H1 (cell line): Measurements from ENCODE around the gene KIF26B. TPM values are rescaled to one million over a fixed set of nuclear protein-coding genes. Genes with fewer than 3 reads are reported as not detected.
A peak's percentile ranks its signal among the peaks of the same experiment; 100 is the strongest.

Experiments used
- CTCF ChIA-PET: fragments of 300-600 bp; sonication (Branson Sonifier 250); formaldehyde crosslinking; loops from one replicate; lab custom pipeline; 2021; ENCODE audit not compliant: partially characterized antibody; lab: Charles Lee
- POLR2A ChIA-PET: fragments of 300-600 bp; sonication (Branson Sonifier 250); formaldehyde crosslinking; loops from one replicate; lab custom pipeline; 2021; ENCODE audit warnings: inconsistent platforms; ENCODE audit not compliant: partially characterized antibody; lab: Charles Lee
- DNase-seq, 2 experiments: peaks; one replicate each; pipeline versions ENCODE4 v3.0.0 to v3.0.0-alpha.2; 2010 to 2022; ENCODE audit warnings: low spot score in 2 of 2, low read depth in 1 of 2, mixed read lengths in 1 of 2
- FAIRE-seq: peaks from 2 replicates; lab custom pipeline; 2011; peaks lifted over from hg19 to GRCh38; lab: Jason Lieb, UNC
- H2AFZ ChIP-seq: 2 replicates; pipeline ENCODE4 v1.8.1; 2012; ENCODE audit warnings: low read length, inconsistent platforms
- H2AK5ac ChIP-seq: 2 replicates; pipeline ENCODE4 v1.6.1; 2013; ENCODE audit warnings: low read depth, low read length
- H2BK120ac ChIP-seq: replicated peaks from 2 replicates; pipeline ENCODE3; 2013; ENCODE audit warnings: low read depth, low read length, inconsistent platforms
- H2BK12ac ChIP-seq: 2 replicates; pipeline ENCODE4 v1.6.1; 2013; ENCODE audit warnings: low read depth, low read length
- H2BK15ac ChIP-seq: 2 replicates; pipeline ENCODE4 v1.6.1; 2013; ENCODE audit warnings: low read length
- H2BK20ac ChIP-seq: 2 replicates; pipeline ENCODE4 v1.6.1; 2013; ENCODE audit warnings: low read length
- H2BK5ac ChIP-seq: 2 replicates; pipeline ENCODE4 v1.6.1; 2013; ENCODE audit warnings: low read depth, low read length
- H3K14ac ChIP-seq: 2 replicates; pipeline ENCODE4 v1.6.1; 2013; ENCODE audit warnings: inconsistent platforms; ENCODE audit not compliant: insufficient read length
- H3K18ac ChIP-seq: 2 replicates; pipeline ENCODE4 v1.6.1; 2013; ENCODE audit warnings: low read length; ENCODE audit errors: extremely low read depth
- H3K23ac ChIP-seq: 2 replicates; pipeline ENCODE4 v1.6.1; 2013; ENCODE audit warnings: inconsistent platforms; ENCODE audit not compliant: insufficient read length
- H3K23me2 ChIP-seq: 2 replicates; pipeline ENCODE4 v1.6.1; 2013; ENCODE audit warnings: low read depth, low read length
- H3K27ac ChIP-seq: 2 replicates; pipeline ENCODE4 v1.6.1; 2011; ENCODE audit warnings: low read depth, low read length, inconsistent platforms
- H3K27me3 ChIP-seq, 4 experiments: replicated peaks in 1 of 4; 1 replicate in 1 of 4; 2 replicates in 3 of 4; pipeline versions ENCODE4 v1.6.1 to v1.8.1; 2011 to 2013; ENCODE audit warnings: low read length in 3 of 4, mild to moderate bottlenecking in 3 of 4, inconsistent platforms in 2 of 4, mixed read lengths in 2 of 4, moderate library complexity in 1 of 4; ENCODE audit not compliant: control insufficient read depth in 3 of 4, insufficient read depth in 3 of 4; ENCODE audit errors: extremely low read depth in 1 of 4
- H3K36me3 ChIP-seq, 4 experiments: 2 replicates each; pipeline versions ENCODE4 v1.6.1 to v1.8.1; 2011 to 2013; ENCODE audit warnings: mild to moderate bottlenecking in 4 of 4, low read length in 3 of 4, moderate library complexity in 2 of 4, control low read depth in 1 of 4, inconsistent platforms in 1 of 4; ENCODE audit not compliant: insufficient read depth in 4 of 4, control insufficient read depth in 2 of 4
- H3K4ac ChIP-seq: replicated peaks from 2 replicates; pipeline ENCODE3; 2013; ENCODE audit warnings: low read length, low read depth, mixed read lengths, inconsistent platforms; ENCODE audit not compliant: insufficient read length
- H3K4me1 ChIP-seq, 4 experiments: replicated peaks in 1 of 4; 1 replicate in 1 of 4; 2 replicates in 3 of 4; pipeline versions ENCODE4 v1.6.1 to v1.8.1; 2011 to 2013; ENCODE audit warnings: low read length in 3 of 4, inconsistent platforms in 2 of 4, mixed read lengths in 1 of 4; ENCODE audit not compliant: insufficient read depth in 4 of 4, control insufficient read depth in 3 of 4
- H3K4me2 ChIP-seq, 2 experiments: 2 replicates each; pipeline versions ENCODE4 v1.6.1 to v1.8.1; 2011 to 2013; ENCODE audit warnings: low read depth in 2 of 2, low read length in 2 of 2, control low read depth in 1 of 2, inconsistent platforms in 1 of 2, mild to moderate bottlenecking in 1 of 2; ENCODE audit not compliant: insufficient read depth in 1 of 2
- H3K4me3 ChIP-seq, 4 experiments: fragments of 200-600, 300-600 bp in 1 of 4; sonication (generic), shearing (Covaris generic), sonication (Bioruptor Twin) in 1 of 4; 2 replicates each; pipeline versions ENCODE4 v1.5.1 to v1.8.1; 2011 to 2016; ENCODE audit warnings: low read length in 4 of 4, low read depth in 3 of 4, control low read depth in 2 of 4, inconsistent platforms in 2 of 4, mild to moderate bottlenecking in 2 of 4, mixed read lengths in 1 of 4, moderate library complexity in 1 of 4; ENCODE audit not compliant: insufficient read depth in 2 of 4; ENCODE audit errors: extremely low read depth in 1 of 4
- H3K56ac ChIP-seq: replicated peaks from 2 replicates; pipeline ENCODE3; 2013; ENCODE audit warnings: low read depth, mild to moderate bottlenecking, mixed read lengths, low read length, inconsistent platforms; ENCODE audit not compliant: insufficient read length
- H3K79me1 ChIP-seq: 2 replicates; pipeline ENCODE4 v1.6.1; 2013; ENCODE audit warnings: low read depth, low read length, control low read depth
- H3K79me2 ChIP-seq, 2 experiments: 2 replicates each; pipeline versions ENCODE4 v1.6.1 to v1.8.1; 2012 to 2013; ENCODE audit warnings: low read length in 2 of 2, mild to moderate bottlenecking in 2 of 2, inconsistent platforms in 1 of 2; ENCODE audit not compliant: insufficient read depth in 2 of 2, control insufficient read depth in 1 of 2
- H3K9ac ChIP-seq, 4 experiments: replicated peaks in 1 of 4; 1 replicate in 1 of 4; 2 replicates in 3 of 4; pipeline versions ENCODE4 v1.6.1 to v1.8.1; 2011 to 2013; ENCODE audit warnings: low read depth in 3 of 4, low read length in 3 of 4, control low read depth in 2 of 4, mild to moderate bottlenecking in 2 of 4, moderate library complexity in 2 of 4, inconsistent platforms in 1 of 4; ENCODE audit errors: extremely low read depth in 1 of 4
- H3K9me3 ChIP-seq, 2 experiments: 2 replicates each; pipeline versions ENCODE4 v1.6.1 to v1.8.1; 2012 to 2013; ENCODE audit warnings: mild to moderate bottlenecking in 2 of 2, moderate library complexity in 2 of 2, control low read depth in 1 of 2, inconsistent platforms in 1 of 2, low read depth in 1 of 2, low read length in 1 of 2, mixed read lengths in 1 of 2; ENCODE audit not compliant: insufficient read depth in 2 of 2
- H4K20me1 ChIP-seq, 2 experiments: replicated peaks in 1 of 2; 2 replicates each; pipeline versions ENCODE3 to v1.8.1; 2011 to 2013; ENCODE audit warnings: inconsistent platforms in 2 of 2, low read length in 2 of 2, mild to moderate bottlenecking in 1 of 2; ENCODE audit not compliant: insufficient read depth in 2 of 2, control insufficient read depth in 1 of 2
- H4K5ac ChIP-seq: 2 replicates; pipeline ENCODE4 v1.6.1; 2013; ENCODE audit warnings: low read length, low read depth, mixed read lengths, inconsistent platforms; ENCODE audit not compliant: insufficient read length
- H4K8ac ChIP-seq: 2 replicates; pipeline ENCODE4 v1.8.0; 2013; ENCODE audit warnings: mild to moderate bottlenecking, moderate library complexity, low read length, inconsistent platforms; ENCODE audit not compliant: insufficient read depth; ENCODE audit errors: extremely low read depth
- H4K91ac ChIP-seq: replicated peaks from 2 replicates; pipeline ENCODE3; 2013; ENCODE audit warnings: low read length, mixed read lengths, inconsistent platforms; ENCODE audit not compliant: insufficient read length
- ASH2L ChIP-seq: fragments of 200-600, 300-600 bp; sonication (generic); IDR thresholded peaks from one replicate; pipeline ENCODE4 v1.7.1; 2017; ENCODE audit warnings: low read length
- CHD2 ChIP-seq: IDR thresholded peaks from 2 replicates; pipeline ENCODE4 v1.6.1; 2012; ENCODE audit warnings: low read length, improper control_type of control experiment
- GTF2F1 ChIP-seq: IDR thresholded peaks from 2 replicates; pipeline ENCODE4 v1.6.1; 2012; ENCODE audit warnings: low read depth, low read length, improper control_type of control experiment, borderline replicate concordance
- RAD21 ChIP-seq, 2 experiments: IDR thresholded peaks in 1 of 2; conservative IDR thresholded peaks in 1 of 2; 2 replicates each; pipeline ENCODE4 v1.6.1; 2011; ENCODE audit warnings: low read depth in 2 of 2, low read length in 2 of 2, improper control_type of control experiment in 1 of 2, inconsistent platforms in 1 of 2, mild to moderate bottlenecking in 1 of 2, moderate library complexity in 1 of 2
- RFX5 ChIP-seq: IDR thresholded peaks from 2 replicates; pipeline ENCODE4 v1.6.1; 2011; ENCODE audit warnings: low read depth, low read length, improper control_type of control experiment, borderline replicate concordance
- SAP30 ChIP-seq: fragments of 300-600 bp; sonication (generic); IDR thresholded peaks from 2 replicates; pipeline ENCODE4 v1.7.1; 2012; ENCODE audit warnings: low read length, moderate library complexity, mild to moderate bottlenecking, inconsistent platforms; ENCODE audit not compliant: insufficient read depth, insufficient replicate concordance
- SIRT6 ChIP-seq: IDR thresholded peaks from one replicate; pipeline ENCODE4 v1.7.1; 2012; ENCODE audit warnings: low read length, inconsistent platforms
- SP2 ChIP-seq: IDR thresholded peaks from 2 replicates; pipeline ENCODE4 v1.6.1; 2012; ENCODE audit warnings: mild to moderate bottlenecking, low read length, inconsistent platforms
- TCF12 ChIP-seq: IDR thresholded peaks from 2 replicates; pipeline ENCODE4 v1.6.1; 2011; ENCODE audit warnings: low read depth, mild to moderate bottlenecking, low read length
- WGBS, 2 experiments: shearing (Covaris generic) in 1 of 2; methylation state at CpG; one replicate each; pipeline versions ENCODE4 v1.1.6 to v1.1.7; 2013 to 2015; ENCODE audit warnings: low lambda C conversion rate in 2 of 2, mixed read lengths in 2 of 2, inconsistent platforms in 1 of 2, low coverage in 1 of 2, missing lambda C conversion rate in 1 of 2; ENCODE audit not compliant: insufficient replicate concordance in 2 of 2, insufficient coverage in 1 of 2, insufficient read length in 1 of 2; ENCODE audit errors: extremely low coverage in 1 of 2, missing lambda C conversion rate in 1 of 2; 5-methylcytosine and 5-hydroxymethylcytosine counted together
- polyA plus RNA-seq, 7 experiments: library from polyadenylated mRNA; depleted of rRNA in 3 of 7; stranded (reverse) in 5 of 7; unstranded in 2 of 7; fragments of >200 nt in 5 of 7; fragments of 200-250 nt in 2 of 7; gene quantifications; 1 replicate in 5 of 7; 2 replicates in 1 of 7; 4 replicates in 1 of 7; pipeline versions ENCODE4 v1.2.1 to v1.2.3, GENCODE V29; 2011 to 2013; ENCODE audit warnings: missing spikeins in 2 of 7, mixed read lengths in 2 of 7
- total RNA-seq: library from RNA; stranded (reverse); fragmentation: NEBNext Ultra II Directional; extraction: Animal tissue kit (Norgen Biotek cat#: 25700); gene quantifications from 2 replicates; pipeline ENCODE4 v1.2.1, GENCODE V29; 2021

Gene KIF26B
- total and polyA plus RNA-seq, 2 of the 8 experiments (the other 6 are each of a cell fraction or from before 2014, with no cell fraction given): 0.06 to 0.28 TPM

DNA sequence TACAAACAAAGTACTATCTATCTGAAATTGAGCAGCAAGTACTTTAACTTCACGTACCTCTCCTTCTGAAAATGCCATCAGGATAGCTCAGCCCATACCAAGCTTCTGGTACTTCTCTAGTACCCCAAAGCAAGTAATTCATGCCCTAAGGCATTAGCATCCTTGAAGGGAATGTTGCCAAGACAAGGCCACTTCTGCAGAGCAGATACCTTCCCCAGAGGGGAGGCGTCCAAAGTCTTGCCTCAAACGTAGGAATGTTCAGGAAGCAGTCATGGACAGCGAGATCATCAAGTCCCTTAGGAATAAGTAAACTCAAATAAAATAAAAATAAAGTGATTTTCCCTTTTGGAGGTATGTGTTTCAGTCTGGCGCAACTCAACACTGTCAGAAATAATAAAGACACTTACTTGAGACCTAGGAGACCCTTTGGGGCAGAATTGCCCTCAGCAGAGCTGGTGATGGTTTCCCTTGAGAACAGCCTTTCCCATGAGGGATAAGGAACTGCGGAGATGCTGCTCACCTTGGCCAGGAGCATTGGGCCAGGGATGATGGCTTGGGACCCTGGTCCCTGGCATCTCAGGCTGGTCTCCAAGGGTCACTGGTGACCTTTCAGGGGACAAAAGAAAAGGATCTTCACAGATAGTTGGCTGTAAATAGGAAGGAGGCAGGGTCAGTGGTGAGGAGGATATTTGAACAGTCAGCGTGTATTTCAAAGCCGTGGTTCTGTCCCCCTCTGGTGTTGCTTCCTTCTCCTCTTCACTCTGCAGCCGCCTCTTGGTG, 522.9 kb downstream of the KIF26B start:
- Histone ChIP-seq H3K27ac (no peak overlapping the region), H2BK5ac (no peak overlapping the region), H3K18ac (no peak overlapping the region), H2BK15ac (no peak overlapping the region), H3K4me1 (no peaks in the 10 kb centered on the region), H3K27me3 (no peaks in the 10 kb centered on the region), H3K9me3 (no peaks in the 10 kb centered on the region), H3K4me3 (no peak overlapping the region)
- DNase-seq (no peak), FAIRE-seq (no peak)
- WGBS, 2 experiments: 93% methylated on average over 9 of the region's 9 CpGs; no CpG with 5 or more reads in 1 of the 2 experiments
- TF ChIP-seq ASH2L: no peak
- TF ChIP-seq RFX5: no peak
- TF ChIP-seq CHD2: no peak
- TF ChIP-seq SIRT6: no peak
- no peak for TF ChIP-seq SP2
- TF ChIP-seq GTF2F1: no peak
- TF ChIP-seq RAD21 (IDR thresholded peaks at IDR 0.05 in 1 of 2, conservative IDR thresholded peaks at IDR 0.05 in 1 of 2; ENCODE audit: low read depth in 2 of 2, low read length in 2 of 2): peak in 1 of 2 experiments; percentile 28; a peak in 2 of 4 replicates
- TF ChIP-seq TCF12: no peak
- no peak for TF ChIP-seq SAP30
- TF ChIP-seq, all 59 proteins: peak for 1
- Histone ChIP-seq H2BK20ac (no peak overlapping the region), H3K79me2 (no peaks in the 10 kb centered on the region), H3K23me2 (no peaks in the 10 kb centered on the region), H3K14ac (no peak overlapping the region), H3K9ac (no peak overlapping the region), H2AFZ (no peak overlapping the region), H3K4me2 (no peak overlapping the region), H3K4ac (no peak overlapping the region), H4K8ac (no peak overlapping the region), H3K56ac (no peak overlapping the region), H2BK120ac (no peak overlapping the region), H3K23ac (no peak overlapping the region), H4K5ac (no peak overlapping the region), H2BK12ac (no peak overlapping the region), H3K79me1 (no peaks in the 10 kb centered on the region), H4K20me1 (no peaks in the 10 kb centered on the region), H3K36me3 (no peaks in the 10 kb centered on the region), H4K91ac (no peak overlapping the region), H2AK5ac (no peak overlapping the region)
- ChIA-PET CTCF (interaction anchor here (0.6 kb wide), 1 partner anchor 24 kb away, joined by 3 read pairs; no protein-coding TSS in a partner anchor), POLR2A (no interaction called here)
